Tongue (tissue), 2 donors: ENCODE measurements around the gene UCN. TPM values are rescaled to one million over a fixed set of nuclear protein-coding genes. Genes with fewer than 3 reads are reported as not detected.

Source experiments
- DNase-seq: peaks from one replicate; pipeline ENCODE4 v3.0.0-alpha.2; 2015
- total RNA-seq: library from RNA; depleted of rRNA; stranded (reverse); fragments of >200 nt; gene quantifications from one replicate; pipeline ENCODE4 v1.2.3, GENCODE V29; 2014

Gene UCN
- total RNA-seq, 1 donor from 2014 or later = not detected

DNA sequence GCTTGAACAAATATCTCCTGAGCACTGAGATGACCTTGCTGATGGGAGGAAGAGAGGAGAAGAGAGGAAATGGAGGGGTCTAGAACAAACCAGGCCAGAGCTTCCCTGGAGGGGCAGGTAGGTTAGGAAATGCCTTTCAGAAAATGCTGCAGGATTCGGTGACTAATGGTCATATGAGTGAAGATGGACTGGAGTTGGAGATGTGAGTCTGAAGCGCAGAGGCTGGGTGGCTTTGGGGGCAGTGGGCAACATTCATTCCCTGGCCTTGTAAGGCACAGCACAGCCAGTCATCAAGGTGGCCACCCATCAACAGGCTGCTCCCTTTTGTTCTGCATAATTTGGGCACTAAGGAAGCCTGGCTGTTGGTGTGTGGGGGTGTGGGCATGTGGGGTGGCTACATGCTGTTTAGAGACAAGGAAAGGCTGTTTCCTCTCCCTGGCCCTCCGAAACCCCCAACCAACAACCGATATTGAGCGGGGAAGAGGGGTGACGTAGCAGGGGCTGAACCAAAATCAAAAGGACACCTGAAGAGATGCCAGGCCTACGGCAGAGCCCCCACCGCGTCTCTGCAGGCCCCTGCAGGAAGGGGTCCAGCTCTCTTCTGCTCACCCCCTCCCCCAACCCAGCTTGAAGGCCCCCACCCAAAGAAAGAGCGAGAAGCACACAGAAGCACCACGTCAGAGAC, 46.9 kb downstream of the UCN start:
- DNase-seq = no peak

DNA sequence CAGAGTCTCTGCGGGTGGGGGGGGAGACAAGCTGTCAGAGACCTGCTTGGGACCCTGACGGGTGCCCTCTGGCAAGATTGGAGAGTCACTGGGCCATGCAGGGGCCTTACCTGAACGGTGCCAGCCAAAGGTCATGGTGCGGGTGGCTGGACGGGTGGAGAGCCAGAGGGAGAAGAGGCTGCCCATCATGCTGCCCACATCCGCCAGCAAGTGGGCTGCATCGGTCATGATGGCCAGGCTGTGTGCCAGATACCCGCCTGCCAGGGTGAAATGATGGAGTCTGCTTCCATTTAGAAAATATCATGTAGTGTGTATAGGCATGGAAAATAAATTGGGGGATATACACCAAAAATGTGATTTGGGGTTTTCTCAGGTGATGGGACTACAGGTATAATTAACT, 50.2 kb downstream of the UCN start:
- no peak for DNase-seq

Other genes starting within 250 kb of the UCN start
- gene OST4, start 236.8 kb downstream of the UCN start, total RNA-seq = 209 TPM
- gene EMILIN1, start 229.8 kb downstream of the UCN start, total RNA-seq = 82.0 TPM
- 1.6 TPM for gene KHK, start 221.7 kb downstream of the UCN start, total RNA-seq
- 1.6 TPM for gene CGREF1, start 189.3 kb downstream of the UCN start, total RNA-seq
- gene ABHD1, start 184.6 kb downstream of the UCN start, total RNA-seq = 1.3 TPM
- 52.6 TPM for gene PREB, start 173.8 kb downstream of the UCN start, total RNA-seq
- not detected for gene PRR30, start 169.0 kb downstream of the UCN start, total RNA-seq
- not detected for gene TCF23, start 159.4 kb downstream of the UCN start, total RNA-seq
- gene ATRAID, start 96.4 kb downstream of the UCN start, total RNA-seq = 114 TPM
- gene SLC5A6, start 96.2 kb downstream of the UCN start, total RNA-seq = 26.1 TPM
- 33.7 TPM for gene CAD, start 91.1 kb downstream of the UCN start, total RNA-seq
- not detected for gene SLC30A3, start 45.4 kb downstream of the UCN start, total RNA-seq
- not detected for gene DNAJC5G, start 33.0 kb downstream of the UCN start, total RNA-seq
- gene TRIM54, start 26.0 kb downstream of the UCN start, total RNA-seq = 40.5 TPM
- gene MPV17, start 14.7 kb upstream of the UCN start, total RNA-seq = 34.6 TPM
- gene GTF3C2, start 48.3 kb upstream of the UCN start, total RNA-seq = 30.3 TPM
- gene EIF2B4, start 61.9 kb upstream of the UCN start, total RNA-seq = 21.2 TPM
- 80.9 TPM for gene SNX17, start 62.2 kb upstream of the UCN start, total RNA-seq
- 9.4 TPM for gene ZNF513, start 72.3 kb upstream of the UCN start, total RNA-seq
- gene PPM1G, start 101.1 kb upstream of the UCN start, total RNA-seq = 41.3 TPM
- 93.0 TPM for gene NRBP1, start 120.2 kb upstream of the UCN start, total RNA-seq
- gene KRTCAP3, start 133.9 kb upstream of the UCN start, total RNA-seq = 6.2 TPM
- 23.1 TPM for gene IFT172, start 181.3 kb upstream of the UCN start, total RNA-seq
- 9.5 TPM for gene FNDC4, start 186.8 kb upstream of the UCN start, total RNA-seq
- not detected for gene GCKR, start 188.4 kb upstream of the UCN start, total RNA-seq